SK-N-SH treated with all-trans-retinoic acid at 6 μM for 48 hours (cell line): ENCODE results near the gene EYA4.

Experiments used
- ATAC-seq: fragments of 200-7000 bp; cut with Tn5 transposase; 3 replicates; pipeline ENCODE4 v1.9.1; 2020; ENCODE audit warnings: mild to moderate bottlenecking, moderate library complexity
- ARNTL ChIP-seq: fragments of 450-650 bp; formaldehyde crosslinking; IDR thresholded peaks from 2 replicates; pipeline ENCODE4 v1.5.0; 2020; ENCODE audit warnings: low read depth, mild to moderate bottlenecking, moderate library complexity, borderline replicate concordance
- CREB5 ChIP-seq: fragments of 250-450 bp; sonication (Bioruptor Pico); IDR thresholded peaks from 2 replicates; pipeline ENCODE4 v1.5.1; 2020; ENCODE audit warnings: low read depth, mild to moderate bottlenecking, moderate library complexity
- CSDC2 ChIP-seq: fragments of 250-450 bp; sonication (Bioruptor Pico); IDR thresholded peaks from 2 replicates; pipeline ENCODE4 v1.5.0; 2020; ENCODE audit warnings: mild to moderate bottlenecking, moderate library complexity
- ESRRG ChIP-seq: fragments of 250-450 bp; sonication (Bioruptor Pico); IDR thresholded peaks from 2 replicates; pipeline ENCODE4 v1.6.1; 2021; ENCODE audit warnings: mild to moderate bottlenecking
- GLIS3 ChIP-seq: fragments of 250-450 bp; sonication (Bioruptor Pico); IDR thresholded peaks from 2 replicates; pipeline ENCODE4 v1.5.0; 2020; ENCODE audit warnings: mild to moderate bottlenecking, moderate library complexity
- OSR1 ChIP-seq: fragments of 250-450 bp; sonication (Bioruptor Pico); IDR thresholded peaks from 2 replicates; pipeline ENCODE4 v1.8.0; 2022; ENCODE audit warnings: moderate library complexity, mild to moderate bottlenecking, inconsistent platforms
- POU6F1 ChIP-seq: fragments of 250-450 bp; sonication (Bioruptor Pico); IDR thresholded peaks from 2 replicates; pipeline ENCODE4 v1.8.0; 2021; ENCODE audit warnings: low read depth, mild to moderate bottlenecking, moderate library complexity, borderline replicate concordance
- PPARA ChIP-seq: fragments of 250-450 bp; sonication (Bioruptor Pico); IDR thresholded peaks from 2 replicates; pipeline ENCODE4 v1.5.0; 2020; ENCODE audit warnings: mild to moderate bottlenecking, borderline replicate concordance
- RARB ChIP-seq: fragments of 250-450 bp; sonication (Bioruptor Pico); IDR thresholded peaks from 2 replicates; pipeline ENCODE4 v1.8.0; 2021; ENCODE audit warnings: mild to moderate bottlenecking, moderate library complexity
- SNAI2 ChIP-seq: fragments of 250-450 bp; sonication (Bioruptor Pico); IDR thresholded peaks from 2 replicates; pipeline ENCODE4 v1.5.0; 2020; ENCODE audit warnings: mild to moderate bottlenecking, moderate library complexity
- TCF4 ChIP-seq: fragments of 250-450 bp; sonication (Bioruptor Pico); IDR thresholded peaks from 2 replicates; pipeline ENCODE4 v1.8.0; 2021; ENCODE audit warnings: mild to moderate bottlenecking, moderate library complexity, borderline replicate concordance
- TSHZ2 ChIP-seq: fragments of 250-450 bp; sonication (Bioruptor Pico); IDR thresholded peaks from 2 replicates; pipeline ENCODE4 v1.5.0; 2020; ENCODE audit warnings: mild to moderate bottlenecking, moderate library complexity
- ZC3H10 ChIP-seq: fragments of 250-450 bp; sonication (Bioruptor Pico); IDR thresholded peaks from 2 replicates; pipeline ENCODE4 v1.5.1; 2021; ENCODE audit warnings: mild to moderate bottlenecking, moderate library complexity
- ZFP3 ChIP-seq: fragments of 250-450 bp; sonication (Bioruptor Pico); IDR thresholded peaks from 2 replicates; pipeline ENCODE4 v1.5.0; 2020; ENCODE audit warnings: mild to moderate bottlenecking, moderate library complexity
- ZFP30 ChIP-seq: fragments of 450-650 bp; formaldehyde crosslinking; IDR thresholded peaks from 2 replicates; pipeline ENCODE4 v1.5.0; 2022; ENCODE audit warnings: mild to moderate bottlenecking, moderate library complexity
- ZNF565 ChIP-seq: fragments of 450-650 bp; formaldehyde crosslinking; conservative IDR thresholded peaks from 2 replicates; pipeline ENCODE4 v1.5.0; 2020; ENCODE audit warnings: low read depth, mild to moderate bottlenecking, moderate library complexity
- ZNF70 ChIP-seq: fragments of 450-650 bp; formaldehyde crosslinking; IDR thresholded peaks from 2 replicates; pipeline ENCODE4 v1.5.0; 2020; ENCODE audit warnings: mild to moderate bottlenecking, moderate library complexity
- ZNF8 ChIP-seq: fragments of 450-650 bp; formaldehyde crosslinking; IDR thresholded peaks from 2 replicates; pipeline ENCODE4 v1.5.0; 2020; ENCODE audit warnings: mild to moderate bottlenecking, moderate library complexity
- TF ChIP-seq, protein P1 (sequence below): fragments of 250-450 bp; sonication (Bioruptor Pico); IDR thresholded peaks from 2 replicates; pipeline ENCODE4 v1.5.1; 2021; ENCODE audit warnings: mild to moderate bottlenecking, moderate library complexity
- TF ChIP-seq, protein P2 (sequence below): fragments of 250-450 bp; sonication (Bioruptor Pico); IDR thresholded peaks from 2 replicates; pipeline ENCODE4 v1.8.0; 2020; ENCODE audit warnings: mild to moderate bottlenecking, moderate library complexity, borderline replicate concordance

EYA4 gene

DNA sequence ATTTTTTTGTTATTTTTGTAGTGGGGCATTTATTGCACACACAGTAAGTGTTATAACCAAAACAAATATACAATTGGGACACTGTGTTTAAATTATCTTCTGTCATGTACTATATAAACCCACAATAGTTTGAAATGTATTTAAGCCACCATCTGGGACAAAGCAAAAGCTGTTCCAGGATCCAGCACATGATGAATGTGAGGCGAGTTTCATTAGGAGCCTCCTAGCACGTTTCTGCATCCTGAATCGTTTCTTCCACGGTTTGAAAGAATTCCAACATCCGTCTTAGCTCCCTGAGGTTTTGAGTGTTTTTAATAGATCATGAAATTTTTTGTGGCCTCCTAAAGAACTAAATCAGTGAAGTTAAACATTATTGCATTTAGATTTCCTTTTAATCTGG, 65.8 kb downstream of the EYA4 start:
- TF ChIP-seq SNAI2 (CRISPR knock-in tag) (no peak), POU6F1 (CRISPR knock-in tag) (no peak), ZNF8 (CRISPR knock-in tag) (no peak), CREB5 (CRISPR knock-in tag) (no peak), ARNTL (CRISPR knock-in tag) (no peak), ZNF70 (CRISPR knock-in tag) (no peak), ZNF565 (no peak), RARB (CRISPR knock-in tag) (no peak), CSDC2 (CRISPR knock-in tag) (no peak), ESRRG (CRISPR knock-in tag) (no peak), ZFP3 (CRISPR knock-in tag) (no peak), ZFP30 (CRISPR knock-in tag) (no peak), GLIS3 (CRISPR knock-in tag) (no peak), TCF4 (CRISPR knock-in tag) (no peak), PPARA (CRISPR knock-in tag) (no peak)
- TF ChIP-seq, protein P1, sequence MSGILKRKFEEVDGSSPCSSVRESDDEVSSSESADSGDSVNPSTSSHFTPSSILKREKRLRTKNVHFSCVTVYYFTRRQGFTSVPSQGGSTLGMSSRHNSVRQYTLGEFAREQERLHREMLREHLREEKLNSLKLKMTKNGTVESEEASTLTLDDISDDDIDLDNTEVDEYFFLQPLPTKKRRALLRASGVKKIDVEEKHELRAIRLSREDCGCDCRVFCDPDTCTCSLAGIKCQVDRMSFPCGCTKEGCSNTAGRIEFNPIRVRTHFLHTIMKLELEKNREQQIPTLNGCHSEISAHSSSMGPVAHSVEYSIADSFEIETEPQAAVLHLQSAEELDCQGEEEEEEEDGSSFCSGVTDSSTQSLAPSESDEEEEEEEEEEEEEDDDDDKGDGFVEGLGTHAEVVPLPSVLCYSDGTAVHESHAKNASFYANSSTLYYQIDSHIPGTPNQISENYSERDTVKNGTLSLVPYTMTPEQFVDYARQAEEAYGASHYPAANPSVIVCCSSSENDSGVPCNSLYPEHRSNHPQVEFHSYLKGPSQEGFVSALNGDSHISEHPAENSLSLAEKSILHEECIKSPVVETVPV (CRISPR knock-in tag) = no peak
- TF ChIP-seq, protein P2, sequence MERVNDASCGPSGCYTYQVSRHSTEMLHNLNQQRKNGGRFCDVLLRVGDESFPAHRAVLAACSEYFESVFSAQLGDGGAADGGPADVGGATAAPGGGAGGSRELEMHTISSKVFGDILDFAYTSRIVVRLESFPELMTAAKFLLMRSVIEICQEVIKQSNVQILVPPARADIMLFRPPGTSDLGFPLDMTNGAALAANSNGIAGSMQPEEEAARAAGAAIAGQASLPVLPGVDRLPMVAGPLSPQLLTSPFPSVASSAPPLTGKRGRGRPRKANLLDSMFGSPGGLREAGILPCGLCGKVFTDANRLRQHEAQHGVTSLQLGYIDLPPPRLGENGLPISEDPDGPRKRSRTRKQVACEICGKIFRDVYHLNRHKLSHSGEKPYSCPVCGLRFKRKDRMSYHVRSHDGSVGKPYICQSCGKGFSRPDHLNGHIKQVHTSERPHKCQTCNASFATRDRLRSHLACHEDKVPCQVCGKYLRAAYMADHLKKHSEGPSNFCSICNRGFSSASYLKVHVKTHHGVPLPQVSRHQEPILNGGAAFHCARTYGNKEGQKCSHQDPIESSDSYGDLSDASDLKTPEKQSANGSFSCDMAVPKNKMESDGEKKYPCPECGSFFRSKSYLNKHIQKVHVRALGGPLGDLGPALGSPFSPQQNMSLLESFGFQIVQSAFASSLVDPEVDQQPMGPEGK (CRISPR knock-in tag) = no peak
- ATAC-seq = no peak

- ATAC-seq = no peak
- TF ChIP-seq RARB (CRISPR knock-in tag) = no peak
- TF ChIP-seq, protein P2 (CRISPR knock-in tag) = no peak
- TF ChIP-seq, protein P1 (CRISPR knock-in tag) = no peak
- no peak for TF ChIP-seq TCF4 (CRISPR knock-in tag)
- TF ChIP-seq ZC3H10 = no peak
- no peak for TF ChIP-seq OSR1 (CRISPR knock-in tag)
- no peak for TF ChIP-seq GLIS3 (CRISPR knock-in tag)
- no peak for TF ChIP-seq ZNF8 (CRISPR knock-in tag)
- TF ChIP-seq TSHZ2 (CRISPR knock-in tag) = no peak
- TF ChIP-seq POU6F1 (CRISPR knock-in tag) = no peak
- no peak for TF ChIP-seq ZNF70 (CRISPR knock-in tag)
- TF ChIP-seq CSDC2 (CRISPR knock-in tag) = no peak
These were observed 68.4 kb downstream of the EYA4 start for GRCh38 chr6:133309579-133309978.
